KMS-11 (cell line): ENCODE data around the gene WFS1.

ENCODE experiments used
- H2AFZ ChIP-seq: fragments of 200-600 bp; sonication (generic); 2 replicates; pipeline ENCODE4 v1.6.1; 2016; ENCODE audit warnings: antibody characterized with exemption, mixed run types, low read depth
- H3K27ac ChIP-seq: fragments of 200-600 bp; sonication (generic); 2 replicates; pipeline ENCODE4 v1.6.1; 2016; ENCODE audit warnings: mild to moderate bottlenecking, mixed run types
- H3K27me3 ChIP-seq: fragments of 200-600 bp; sonication (generic); 2 replicates; pipeline ENCODE4 v1.6.1; 2017; ENCODE audit warnings: mild to moderate bottlenecking, low read depth, mixed run types, moderate library complexity; ENCODE audit not compliant: insufficient read depth
- H3K36me3 ChIP-seq: fragments of 200-600 bp; sonication (generic); 2 replicates; pipeline ENCODE4 v1.6.1; 2017; ENCODE audit warnings: mild to moderate bottlenecking, mixed run types; ENCODE audit not compliant: insufficient read depth
- H3K4me1 ChIP-seq: fragments of 200-600 bp; sonication (generic); 2 replicates; pipeline ENCODE4 v1.6.1; 2016; ENCODE audit warnings: mild to moderate bottlenecking, low read depth, mixed run types; ENCODE audit not compliant: poor library complexity, severe bottlenecking
- H3K4me2 ChIP-seq: fragments of 200-600 bp; sonication (generic); 2 replicates; pipeline ENCODE4 v1.7.0; 2016; ENCODE audit warnings: mild to moderate bottlenecking, mixed run types
- H3K4me3 ChIP-seq: fragments of 200-600 bp; sonication (generic); IDR thresholded peaks from 2 replicates; pipeline ENCODE4 v1.6.1; 2017; ENCODE audit warnings: low read depth, low read length, mixed read lengths; ENCODE audit not compliant: insufficient read depth
- H3K79me2 ChIP-seq: fragments of 200-600 bp; sonication (generic); 2 replicates; pipeline ENCODE4 v1.6.1; 2016; ENCODE audit warnings: low read depth, mixed run types; ENCODE audit not compliant: insufficient read depth
- H3K9ac ChIP-seq: fragments of 200-600 bp; sonication (generic); 2 replicates; pipeline ENCODE4 v1.6.1; 2016; ENCODE audit warnings: mild to moderate bottlenecking, mixed run types
- H4K20me1 ChIP-seq: fragments of 200-600 bp; sonication (generic); 2 replicates; pipeline ENCODE4 v1.6.1; 2016; ENCODE audit warnings: mild to moderate bottlenecking, mixed run types; ENCODE audit not compliant: insufficient read depth
- TF ChIP-seq, protein P1 (sequence below): fragments of 200-600 bp; sonication (generic); conservative IDR thresholded peaks from 2 replicates; pipeline ENCODE4 v1.6.1; 2017; ENCODE audit warnings: low read depth, mild to moderate bottlenecking, antibody characterized with exemption, low read length, moderate library complexity, mixed read lengths

Gene WFS1

DNA sequence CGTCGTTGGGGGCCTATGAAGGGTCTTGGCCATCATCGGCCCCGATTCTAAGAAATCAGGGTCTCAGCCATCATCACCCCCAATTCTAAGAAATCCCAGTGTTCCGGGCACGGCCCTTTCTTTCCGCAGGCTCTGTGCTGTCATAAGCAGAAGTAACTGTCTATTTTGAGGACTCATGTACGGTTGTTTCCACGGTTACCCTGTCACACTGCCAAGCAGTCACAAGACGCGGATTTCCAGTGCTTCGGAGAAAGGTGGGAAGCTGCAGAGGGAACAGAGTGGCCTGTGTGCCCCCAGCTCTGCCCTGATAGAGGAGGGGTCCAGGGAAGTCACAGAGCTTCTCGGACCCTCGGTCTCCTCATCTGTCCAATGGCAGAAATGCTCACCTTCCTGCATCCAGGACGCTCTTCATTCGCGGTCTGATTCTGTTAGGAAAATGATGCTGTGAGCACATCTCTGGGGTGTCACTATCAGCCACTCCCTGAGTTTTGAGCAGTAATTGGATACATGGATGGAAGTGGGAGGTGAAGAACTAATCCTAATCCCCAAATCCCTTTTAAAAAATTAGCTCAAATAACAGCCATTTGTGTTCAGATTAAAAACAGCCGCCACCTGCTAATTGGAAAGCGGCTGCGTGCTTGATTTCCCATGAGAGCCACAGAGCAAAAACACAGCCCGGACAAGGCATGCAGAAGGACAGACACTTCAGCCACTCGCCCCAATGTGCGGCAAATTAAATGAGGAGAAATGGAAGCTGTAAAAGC lies 73.1 kb downstream of the WFS1 start:
- Histone ChIP-seq H3K4me2 (no peak overlapping the region), H3K4me1 (no peaks in the 10 kb centered on the region), H2AFZ (no peak overlapping the region), H3K79me2 (no peaks in the 10 kb centered on the region), H3K36me3 (no peaks in the 10 kb centered on the region), H3K9ac (no peak overlapping the region), H3K27ac (no peak overlapping the region), H3K4me3 (no peak overlapping the region), H3K27me3 (peaks cover 26% of the 10 kb centered on the region), H4K20me1 (no peaks in the 10 kb centered on the region)
- TF ChIP-seq, protein P1, sequence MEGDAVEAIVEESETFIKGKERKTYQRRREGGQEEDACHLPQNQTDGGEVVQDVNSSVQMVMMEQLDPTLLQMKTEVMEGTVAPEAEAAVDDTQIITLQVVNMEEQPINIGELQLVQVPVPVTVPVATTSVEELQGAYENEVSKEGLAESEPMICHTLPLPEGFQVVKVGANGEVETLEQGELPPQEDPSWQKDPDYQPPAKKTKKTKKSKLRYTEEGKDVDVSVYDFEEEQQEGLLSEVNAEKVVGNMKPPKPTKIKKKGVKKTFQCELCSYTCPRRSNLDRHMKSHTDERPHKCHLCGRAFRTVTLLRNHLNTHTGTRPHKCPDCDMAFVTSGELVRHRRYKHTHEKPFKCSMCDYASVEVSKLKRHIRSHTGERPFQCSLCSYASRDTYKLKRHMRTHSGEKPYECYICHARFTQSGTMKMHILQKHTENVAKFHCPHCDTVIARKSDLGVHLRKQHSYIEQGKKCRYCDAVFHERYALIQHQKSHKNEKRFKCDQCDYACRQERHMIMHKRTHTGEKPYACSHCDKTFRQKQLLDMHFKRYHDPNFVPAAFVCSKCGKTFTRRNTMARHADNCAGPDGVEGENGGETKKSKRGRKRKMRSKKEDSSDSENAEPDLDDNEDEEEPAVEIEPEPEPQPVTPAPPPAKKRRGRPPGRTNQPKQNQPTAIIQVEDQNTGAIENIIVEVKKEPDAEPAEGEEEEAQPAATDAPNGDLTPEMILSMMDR = no peak

DNA sequence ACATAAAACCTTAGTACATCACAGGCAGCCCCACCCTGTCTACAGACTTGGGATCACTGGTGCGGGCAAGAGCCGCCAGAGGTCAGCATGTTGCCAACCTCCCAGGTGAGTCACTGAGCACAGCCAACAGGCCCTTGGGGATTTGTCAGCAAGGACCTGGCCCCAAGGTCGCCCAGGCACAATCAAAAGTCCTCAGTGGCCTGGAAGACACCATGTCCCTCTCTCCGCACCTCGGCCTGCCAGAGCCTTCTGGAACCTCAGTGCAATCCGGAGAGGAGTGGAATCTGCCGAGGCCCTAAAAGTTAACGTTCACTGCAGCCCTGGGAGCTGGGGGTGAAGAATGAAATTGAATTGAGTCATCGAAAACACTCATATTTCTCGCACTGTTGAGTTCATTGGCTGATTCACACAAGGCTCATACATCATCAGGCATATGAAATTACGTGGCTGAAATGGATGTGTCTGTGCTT lies 74.3 kb downstream of the WFS1 start:
- H3K27ac ChIP-seq = no peak overlapping the region
- no peak overlapping the region for H2AFZ ChIP-seq
- no peak overlapping the region for H3K9ac ChIP-seq

DNA sequence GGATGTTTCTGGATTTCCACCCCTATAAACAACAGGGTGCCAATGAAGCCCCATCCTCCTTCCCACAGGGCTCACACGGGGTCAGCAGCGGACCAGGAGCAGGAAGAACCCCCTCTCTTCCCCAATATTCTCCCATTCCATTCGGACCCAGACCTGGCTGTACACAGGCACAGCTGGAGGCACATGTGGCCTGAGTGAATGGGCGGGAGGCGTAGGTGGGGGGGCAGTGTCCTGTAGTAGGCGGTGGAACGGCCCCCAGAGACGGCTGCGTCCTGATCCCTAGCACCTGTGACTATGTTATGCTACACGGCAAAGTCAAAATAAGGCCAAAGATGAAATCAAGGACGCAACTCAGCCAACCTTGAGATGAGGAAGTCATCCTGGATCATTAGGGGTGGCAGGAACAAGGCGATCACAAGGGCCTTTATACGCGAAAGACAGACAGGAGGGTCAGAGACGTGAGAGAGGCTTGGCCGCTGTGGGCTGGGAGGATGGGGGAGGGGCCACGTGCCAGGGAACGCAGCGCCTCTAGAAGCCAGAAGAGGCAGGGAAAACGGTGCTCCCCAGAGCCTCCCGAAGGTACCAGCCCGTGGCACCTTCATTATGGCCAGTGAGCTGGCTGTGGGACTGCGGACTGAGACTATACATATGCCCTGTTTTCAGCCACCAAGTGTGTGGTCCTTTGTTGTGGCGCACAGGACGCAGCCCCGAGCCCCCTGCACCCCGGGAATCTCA lies 75.6 kb downstream of the WFS1 start:
- no peaks in the 10 kb centered on the region for H4K20me1 ChIP-seq
- peaks cover 37% of the 10 kb centered on the region; the same call in 1 of the 2 replicates for H3K27me3 ChIP-seq
- no peak overlapping the region for H3K4me2 ChIP-seq
- TF ChIP-seq, protein P1 = no peak
- H3K27ac ChIP-seq = no peak overlapping the region
- H2AFZ ChIP-seq = no peak overlapping the region
- no peaks in the 10 kb centered on the region for H3K4me1 ChIP-seq
- H3K36me3 ChIP-seq = no peaks in the 10 kb centered on the region
- H3K79me2 ChIP-seq = no peaks in the 10 kb centered on the region
- H3K9ac ChIP-seq = no peak overlapping the region
- no peak overlapping the region for H3K4me3 ChIP-seq

More for the DNA sequence above, 74.3 kb downstream of the WFS1 start:
- no peaks in the 10 kb centered on the region for H3K4me1 ChIP-seq
- no peak overlapping the region for H3K4me2 ChIP-seq
- TF ChIP-seq, protein P1 = no peak
- H4K20me1 ChIP-seq = no peaks in the 10 kb centered on the region
- H3K36me3 ChIP-seq = no peaks in the 10 kb centered on the region
- H3K79me2 ChIP-seq = no peaks in the 10 kb centered on the region
- peaks cover 27% of the 10 kb centered on the region; the same call in 1 of the 2 replicates for H3K27me3 ChIP-seq
- H3K4me3 ChIP-seq = no peak overlapping the region

DNA sequence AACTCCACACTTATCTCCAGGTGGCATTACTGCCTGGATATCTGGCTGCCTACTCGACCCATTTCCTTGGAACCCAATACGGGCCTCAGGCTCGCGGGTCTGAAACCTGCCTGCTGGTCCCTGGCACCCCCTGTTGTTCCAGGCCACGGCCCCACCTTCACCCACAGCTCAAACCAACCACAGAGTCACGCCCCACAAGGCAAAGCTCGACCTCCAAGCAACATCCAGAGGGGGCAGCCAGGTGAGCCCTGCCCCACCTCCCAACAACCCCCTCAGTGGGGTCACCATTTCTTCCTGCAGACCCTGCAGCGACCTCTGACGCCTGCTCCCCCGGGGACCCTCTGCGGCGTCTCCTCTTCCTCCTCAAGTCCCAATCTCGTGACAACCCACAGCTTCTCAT lies 76.2 kb downstream of the WFS1 start:
- no peaks in the 10 kb centered on the region for H3K4me1 ChIP-seq
- H3K4me3 ChIP-seq = no peak overlapping the region
- no peaks in the 10 kb centered on the region for H3K36me3 ChIP-seq
- H3K4me2 ChIP-seq = no peak overlapping the region
- no peaks in the 10 kb centered on the region for H3K79me2 ChIP-seq
- no peaks in the 10 kb centered on the region for H4K20me1 ChIP-seq
- peaks cover 37% of the 10 kb centered on the region; the same call in 1 of the 2 replicates for H3K27me3 ChIP-seq
- no peak overlapping the region for H3K27ac ChIP-seq
- TF ChIP-seq, protein P1 = no peak
- H2AFZ ChIP-seq = no peak overlapping the region
- H3K9ac ChIP-seq = no peak overlapping the region
